Uterus (tissue), 2 donors: ENCODE data around the gene EGFL6.

Experiments
- POLR2A ChIP-seq, 2 donors: fragments of 450-650 bp; IDR thresholded peaks; one replicate each; pipeline ENCODE4 v1.6.1; 2016; ENCODE audit warnings: antibody characterized with exemption in 2 of 2, mild to moderate bottlenecking in 1 of 2, moderate library complexity in 1 of 2
- TF ChIP-seq, protein P1 (sequence below), 4 experiments: fragments of 200-600 bp in 2 of 4; fragments of 450-650 bp in 2 of 4; sonication (generic) in 2 of 4; IDR thresholded peaks; one replicate each; pipeline ENCODE4 v1.5.1; 2016 to 2019; ENCODE audit warnings: antibody characterized with exemption in 4 of 4, mild to moderate bottlenecking in 2 of 4, moderate library complexity in 1 of 4

DNA sequence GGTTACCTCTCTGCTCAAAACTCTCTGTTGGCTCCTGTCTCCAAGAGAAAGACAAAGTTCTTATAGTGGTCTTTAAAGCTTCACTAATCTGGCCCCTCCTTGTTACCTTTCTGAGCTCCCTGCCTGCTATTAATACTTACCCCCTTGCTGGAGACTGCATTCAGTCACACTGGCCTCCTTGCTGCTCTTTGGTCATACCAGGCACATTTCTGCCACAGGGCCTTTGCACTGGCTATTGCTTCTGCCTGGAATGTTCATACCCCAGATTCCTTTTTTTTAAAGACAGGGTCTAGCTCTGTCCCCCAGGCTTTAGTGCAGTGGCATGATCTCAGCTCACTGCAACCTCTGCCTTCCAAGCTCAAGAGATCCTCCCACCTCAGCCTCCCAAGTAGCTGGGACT lies 103.6 kb downstream of the EGFL6 start:
- TF ChIP-seq, protein P1, sequence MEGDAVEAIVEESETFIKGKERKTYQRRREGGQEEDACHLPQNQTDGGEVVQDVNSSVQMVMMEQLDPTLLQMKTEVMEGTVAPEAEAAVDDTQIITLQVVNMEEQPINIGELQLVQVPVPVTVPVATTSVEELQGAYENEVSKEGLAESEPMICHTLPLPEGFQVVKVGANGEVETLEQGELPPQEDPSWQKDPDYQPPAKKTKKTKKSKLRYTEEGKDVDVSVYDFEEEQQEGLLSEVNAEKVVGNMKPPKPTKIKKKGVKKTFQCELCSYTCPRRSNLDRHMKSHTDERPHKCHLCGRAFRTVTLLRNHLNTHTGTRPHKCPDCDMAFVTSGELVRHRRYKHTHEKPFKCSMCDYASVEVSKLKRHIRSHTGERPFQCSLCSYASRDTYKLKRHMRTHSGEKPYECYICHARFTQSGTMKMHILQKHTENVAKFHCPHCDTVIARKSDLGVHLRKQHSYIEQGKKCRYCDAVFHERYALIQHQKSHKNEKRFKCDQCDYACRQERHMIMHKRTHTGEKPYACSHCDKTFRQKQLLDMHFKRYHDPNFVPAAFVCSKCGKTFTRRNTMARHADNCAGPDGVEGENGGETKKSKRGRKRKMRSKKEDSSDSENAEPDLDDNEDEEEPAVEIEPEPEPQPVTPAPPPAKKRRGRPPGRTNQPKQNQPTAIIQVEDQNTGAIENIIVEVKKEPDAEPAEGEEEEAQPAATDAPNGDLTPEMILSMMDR (IDR thresholded peaks at IDR 0.05), result no peak
- no peak for TF ChIP-seq POLR2A (IDR thresholded peaks at IDR 0.05)
